ENCODE measurements around the gene DDO. TPM values are rescaled to one million over a fixed set of nuclear protein-coding genes. Genes with fewer than 3 reads are reported as not detected.
"Not testable (repeated sequence)": the region's sequence is repeated elsewhere in the genome, so short reads cannot be mapped to it uniquely, and the experiment has no call there.

Gene DDO
- total and polyA plus RNA-seq, 5 donors, result 9.2 to 19.7 (median 18.0) TPM

DNA sequence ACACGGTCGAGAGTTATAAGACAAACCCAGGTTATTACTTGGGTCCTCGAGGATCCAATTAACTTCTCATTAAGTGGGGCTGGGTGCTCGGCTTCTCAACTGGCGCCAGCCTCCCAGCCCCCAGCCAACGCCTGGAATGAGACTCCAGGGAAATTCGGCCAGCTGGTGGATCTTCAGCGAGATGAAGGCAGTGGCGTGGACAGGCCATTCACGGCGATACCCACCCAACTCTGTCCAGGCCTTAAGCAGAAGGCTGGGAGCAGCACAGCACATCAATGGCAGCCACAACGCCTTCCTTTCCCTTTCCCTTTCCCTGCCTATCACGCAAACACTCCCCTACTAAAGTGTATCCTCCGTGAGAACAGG, 58.1 kb downstream of the DDO start:
- H3K27ac ChIP-seq (ENCODE audit: low read length), result peak overlapping the region; percentile 19
- WGBS, result 44% methylated on average over 14 of the region's 14 CpGs
- H3K27me3 ChIP-seq (ENCODE audit: control insufficient read depth, insufficient read depth), result no peaks in the 10 kb centered on the region
- peaks cover 2% of the 10 kb centered on the region for H3K4me1 ChIP-seq (ENCODE audit: control insufficient read depth, insufficient read depth, low read length)
- peak overlapping the region; percentile 91 for H3K4me3 ChIP-seq (ENCODE audit: low read length)
- DNase-seq (no peak), ATAC-seq (peak; percentile 23 to 40)
- no peaks in the 10 kb centered on the region for H3K9me3 ChIP-seq (ENCODE audit: control insufficient read depth, low read length)
- intact Hi-C loops (cut with DNase I), result no loop called here

DNA sequence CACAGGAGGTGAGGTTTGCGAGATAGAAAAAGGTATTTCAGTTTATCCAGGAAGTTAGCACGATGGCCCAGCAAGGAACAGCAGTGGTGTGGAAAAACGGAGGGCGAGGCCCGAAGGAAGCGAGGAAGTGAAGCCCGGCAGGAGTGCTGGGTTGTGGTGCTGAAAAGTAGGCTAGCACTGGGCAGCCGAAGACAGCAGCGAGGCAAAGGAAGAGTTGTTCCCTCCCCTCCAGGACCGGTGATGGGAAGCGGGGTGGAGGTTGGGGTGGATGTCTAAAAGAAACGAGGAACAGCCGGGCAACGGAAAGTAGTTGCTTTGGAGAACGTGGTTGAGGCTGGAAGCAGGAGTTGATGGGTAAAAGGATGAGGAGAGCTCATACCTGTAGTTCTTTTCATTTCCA, 58.6 kb downstream of the DDO start:
- Histone ChIP-seq H3K4me1 (ENCODE audit: control insufficient read depth, insufficient read depth, low read length) (peaks cover 2% of the 10 kb centered on the region), H3K27me3 (ENCODE audit: control insufficient read depth, insufficient read depth) (no peaks in the 10 kb centered on the region), H3K4me3 (ENCODE audit: low read length) (no peak overlapping the region), H3K9me3 (ENCODE audit: control insufficient read depth, low read length) (no peaks in the 10 kb centered on the region), H3K27ac (ENCODE audit: low read length) (no peak overlapping the region)
- WGBS, result 80% methylated on average over 15 of the region's 15 CpGs
- intact Hi-C loops (cut with DNase I), result no loop called here
- no peak for DNase-seq
- no peak for ATAC-seq

DNA sequence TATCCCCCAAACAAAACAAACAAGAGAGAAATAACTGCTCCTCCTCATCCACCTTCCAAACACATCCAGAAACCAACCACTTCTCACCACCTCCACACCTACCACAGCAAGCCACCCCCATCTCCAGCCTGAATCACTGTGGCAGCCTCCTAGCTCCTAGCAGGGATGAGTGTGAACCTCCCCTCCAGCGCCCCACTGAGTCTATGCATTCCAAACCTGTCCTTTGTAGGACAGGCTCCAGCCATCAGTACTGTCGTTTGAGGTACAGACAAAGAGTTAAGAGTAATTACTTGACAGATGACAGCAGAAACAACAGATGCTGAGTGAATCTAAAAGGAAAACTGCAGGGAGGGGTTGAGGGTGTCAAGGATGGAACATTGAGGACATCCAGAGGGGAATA, 59.6 kb downstream of the DDO start:
- H3K4me1 ChIP-seq (ENCODE audit: control insufficient read depth, insufficient read depth, low read length), result peaks cover 2% of the 10 kb centered on the region
- H3K27ac ChIP-seq (ENCODE audit: low read length), result no peak overlapping the region
- ATAC-seq, result no peak
- intact Hi-C loops (cut with DNase I), result no loop called here
- H3K27me3 ChIP-seq (ENCODE audit: control insufficient read depth, insufficient read depth), result no peaks in the 10 kb centered on the region
- H3K9me3 ChIP-seq (ENCODE audit: control insufficient read depth, low read length), result no peaks in the 10 kb centered on the region
- H3K4me3 ChIP-seq (ENCODE audit: low read length), result no peak overlapping the region
- no peak for DNase-seq
- WGBS, result 76% methylated on average over 2 of the region's 2 CpGs

DNA sequence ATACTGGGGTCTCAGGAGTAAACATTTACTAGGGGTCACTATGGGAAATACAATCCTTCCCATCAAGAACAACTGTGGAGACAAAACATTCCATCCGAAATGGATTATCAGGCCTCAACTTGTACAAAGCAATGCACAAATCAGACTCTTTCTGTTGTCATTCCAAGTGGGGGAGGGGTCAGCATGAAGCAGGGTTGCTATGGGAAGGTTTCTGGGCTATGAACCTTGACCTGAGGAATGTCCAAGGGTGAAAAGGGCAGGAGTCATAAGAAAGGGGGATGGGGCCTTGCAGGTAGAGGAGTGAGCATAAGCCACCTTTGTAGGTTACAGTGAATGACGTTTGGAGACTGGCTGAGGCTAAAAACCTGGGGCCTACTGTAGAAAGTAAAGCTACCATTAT, 60.4 kb downstream of the DDO start:
- 76% methylated on average over 2 of the region's 2 CpGs for WGBS
- Histone ChIP-seq H3K4me3 (ENCODE audit: low read length) (no peak overlapping the region), H3K27me3 (ENCODE audit: control insufficient read depth, insufficient read depth) (no peaks in the 10 kb centered on the region), H3K27ac (ENCODE audit: low read length) (no peak overlapping the region), H3K4me1 (ENCODE audit: control insufficient read depth, insufficient read depth, low read length) (peaks cover 2% of the 10 kb centered on the region), H3K9me3 (ENCODE audit: control insufficient read depth, low read length) (no peaks in the 10 kb centered on the region)
- DNase-seq (no peak), ATAC-seq (no peak)
- intact Hi-C loops (cut with DNase I), result no loop called here

DNA sequence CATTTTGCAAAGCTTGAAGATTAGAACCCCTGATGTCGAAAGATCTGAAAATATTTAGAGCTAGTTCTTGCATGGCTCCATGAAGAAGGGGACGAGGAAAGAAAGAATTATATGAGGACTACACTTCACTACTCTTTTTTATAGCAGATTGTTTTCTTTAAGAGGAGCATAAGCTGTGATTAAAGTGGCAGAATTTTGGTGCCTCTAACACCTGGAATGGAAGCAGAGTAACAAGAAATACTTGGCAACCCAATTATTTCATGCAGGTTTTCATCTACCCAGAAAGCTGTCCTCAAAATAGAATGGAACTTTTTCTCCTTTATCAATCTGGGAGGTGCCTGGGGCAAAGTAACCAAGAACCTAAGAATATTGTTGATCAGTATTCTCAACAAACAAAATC, 61.2 kb downstream of the DDO start:
- DNase-seq (no peak), ATAC-seq (no peak)
- no peak overlapping the region for H3K27ac ChIP-seq (ENCODE audit: low read length)
- H3K27me3 ChIP-seq (ENCODE audit: control insufficient read depth, insufficient read depth), result no peaks in the 10 kb centered on the region
- H3K4me3 ChIP-seq (ENCODE audit: low read length), result no peak overlapping the region
- WGBS, result 81% methylated on average over 2 of the region's 2 CpGs
- intact Hi-C loops (cut with DNase I), result no loop called here
- H3K4me1 ChIP-seq (ENCODE audit: control insufficient read depth, insufficient read depth, low read length), result peaks cover 2% of the 10 kb centered on the region
- H3K9me3 ChIP-seq (ENCODE audit: control insufficient read depth, low read length), result no peaks in the 10 kb centered on the region

DNA sequence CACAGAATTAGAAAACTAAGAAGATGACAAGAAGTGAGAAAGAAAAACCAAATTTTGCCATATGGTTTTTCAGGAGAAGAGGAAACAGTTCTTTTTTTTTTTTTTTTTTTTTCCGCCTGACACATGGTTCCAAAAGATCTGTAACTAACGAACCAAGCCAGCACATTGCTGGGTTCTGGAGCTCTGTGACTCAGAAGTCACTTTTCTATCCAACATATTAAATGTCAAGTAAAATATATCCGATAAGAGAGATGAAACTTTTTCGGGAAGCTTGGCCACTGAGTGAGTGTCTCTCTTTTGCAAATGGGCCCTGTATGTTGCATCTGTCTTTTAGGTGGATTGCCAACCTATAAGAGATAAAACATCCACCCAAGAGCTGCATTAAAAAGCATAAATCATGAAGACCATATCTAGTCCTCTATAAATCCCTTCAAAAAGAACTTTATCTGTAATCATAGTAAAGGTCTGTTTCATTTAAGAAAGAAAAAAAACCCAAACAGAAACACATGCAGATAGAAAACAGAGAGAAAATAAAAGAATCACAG, 61.8 kb downstream of the DDO start:
- Histone ChIP-seq H3K27me3 (ENCODE audit: control insufficient read depth, insufficient read depth) (no peaks in the 10 kb centered on the region), H3K4me3 (ENCODE audit: low read length) (no peak overlapping the region), H3K9me3 (ENCODE audit: control insufficient read depth, low read length) (no peaks in the 10 kb centered on the region), H3K27ac (ENCODE audit: low read length) (no peak overlapping the region), H3K4me1 (ENCODE audit: control insufficient read depth, insufficient read depth, low read length) (peaks cover 2% of the 10 kb centered on the region)
- peak in 1 of 2 donors; percentile 26 for ATAC-seq
- intact Hi-C loops (cut with DNase I), result no loop called here
- DNase-seq, result no peak
- WGBS, result 57% methylated on average over 4 of the region's 4 CpGs

DNA sequence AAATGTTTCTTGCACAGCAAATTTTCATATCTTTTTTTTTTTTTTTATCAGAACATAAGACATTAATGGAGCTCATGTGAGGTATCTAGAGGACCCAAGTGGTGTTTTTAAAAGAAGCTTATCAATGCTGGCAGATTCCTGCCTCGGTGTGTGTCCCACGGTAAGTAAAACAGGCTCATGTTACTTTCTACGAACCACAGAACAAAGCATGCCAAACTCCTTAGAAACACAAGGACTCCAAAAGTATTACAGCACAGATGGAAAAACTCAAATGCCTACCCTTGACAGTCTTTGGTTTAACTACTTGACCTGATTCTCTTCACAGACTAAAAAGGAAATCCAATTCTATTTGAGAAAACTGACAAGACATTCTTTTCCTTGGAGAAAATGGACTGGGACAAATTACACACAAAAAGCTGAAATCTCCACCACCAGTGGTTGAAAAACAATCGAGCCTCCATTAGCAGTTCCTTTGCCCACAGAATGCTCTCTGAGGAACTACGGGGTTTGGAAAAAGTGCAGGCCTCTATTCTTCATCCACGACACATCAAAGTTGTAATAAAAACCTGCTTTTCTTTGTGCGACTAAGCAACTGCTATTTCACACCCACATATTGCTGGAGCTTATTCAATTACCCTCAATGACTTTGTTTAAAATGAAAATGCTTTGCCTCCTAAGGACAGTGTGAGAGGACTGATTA, 62.7 kb downstream of the DDO start:
- H3K27ac ChIP-seq (ENCODE audit: low read length), result no peak overlapping the region
- H3K4me3 ChIP-seq (ENCODE audit: low read length), result no peak overlapping the region
- ATAC-seq, result peak in 1 of 2 donors; percentile 17
- no peaks in the 10 kb centered on the region for H3K9me3 ChIP-seq (ENCODE audit: control insufficient read depth, low read length)
- no peak for DNase-seq
- 35% methylated on average over 7 of the region's 7 CpGs for WGBS
- H3K4me1 ChIP-seq (ENCODE audit: control insufficient read depth, insufficient read depth, low read length), result peaks cover 2% of the 10 kb centered on the region
- intact Hi-C loops (cut with DNase I), result no loop called here
- H3K27me3 ChIP-seq (ENCODE audit: control insufficient read depth, insufficient read depth), result no peaks in the 10 kb centered on the region

DNA sequence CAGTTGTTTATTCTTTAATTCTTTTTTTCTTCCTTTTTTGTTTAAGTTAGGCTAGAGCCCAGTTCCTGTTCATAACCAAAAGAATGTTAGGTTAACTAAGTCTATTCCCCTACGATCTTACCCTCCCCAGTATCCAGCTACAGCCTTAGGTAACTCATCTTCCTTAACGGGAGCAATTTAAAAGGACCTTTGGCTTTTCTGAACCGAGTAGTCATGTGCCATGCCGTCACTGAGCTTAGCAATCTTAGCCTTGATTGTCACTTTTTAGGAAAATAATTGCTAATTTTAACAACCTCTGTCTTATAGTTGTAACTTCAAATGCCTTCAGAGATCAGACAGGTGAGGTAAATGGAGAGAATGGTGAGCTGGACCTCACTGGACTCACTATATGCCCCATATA, 63.4 kb downstream of the DDO start:
- intact Hi-C loops (cut with DNase I), result no loop called here

DNA sequence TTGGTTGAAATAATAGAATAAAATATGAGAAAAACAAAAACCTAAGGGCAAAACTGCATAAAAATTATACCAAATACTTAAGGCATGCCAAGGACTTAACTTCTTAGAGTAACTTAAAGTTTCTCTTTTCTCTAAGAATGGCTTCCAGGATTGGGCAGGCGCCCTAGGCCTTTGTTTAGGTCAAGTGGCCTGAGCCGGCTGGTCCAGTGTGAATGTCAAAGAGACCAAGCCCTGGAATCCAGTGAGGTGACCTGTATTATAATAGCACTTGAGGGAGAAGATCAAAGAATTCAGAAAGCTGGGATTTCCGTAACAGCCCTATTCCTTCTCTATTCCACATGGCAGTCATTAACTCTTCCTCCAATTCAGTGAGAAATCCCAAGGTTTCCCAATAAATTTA, 63.8 kb downstream of the DDO start:
- no peaks in the 10 kb centered on the region for H3K4me1 ChIP-seq (ENCODE audit: control insufficient read depth, insufficient read depth, low read length)
- no peak overlapping the region for H3K4me3 ChIP-seq (ENCODE audit: low read length)
- ATAC-seq (no peak), DNase-seq (no peak)
- H3K9me3 ChIP-seq (ENCODE audit: control insufficient read depth, low read length), result no peaks in the 10 kb centered on the region
- H3K27ac ChIP-seq (ENCODE audit: low read length), result no peak overlapping the region
- WGBS, result 88% methylated on average over 3 of the region's 3 CpGs
- intact Hi-C loops (cut with DNase I), result no loop called here
- H3K27me3 ChIP-seq (ENCODE audit: control insufficient read depth, insufficient read depth), result no peaks in the 10 kb centered on the region

More for the DNA sequence above, 63.4 kb downstream of the DDO start:
- DNase-seq, result no peak
- ATAC-seq, result no peak
- Histone ChIP-seq H3K9me3 (ENCODE audit: control insufficient read depth, low read length) (no peaks in the 10 kb centered on the region), H3K4me1 (ENCODE audit: control insufficient read depth, insufficient read depth, low read length) (peaks cover 2% of the 10 kb centered on the region), H3K4me3 (ENCODE audit: low read length) (no peak overlapping the region), H3K27me3 (ENCODE audit: control insufficient read depth, insufficient read depth) (no peaks in the 10 kb centered on the region), H3K27ac (ENCODE audit: low read length) (no peak overlapping the region)
- WGBS, result 78% methylated on average over 4 of the region's 4 CpGs

DNA sequence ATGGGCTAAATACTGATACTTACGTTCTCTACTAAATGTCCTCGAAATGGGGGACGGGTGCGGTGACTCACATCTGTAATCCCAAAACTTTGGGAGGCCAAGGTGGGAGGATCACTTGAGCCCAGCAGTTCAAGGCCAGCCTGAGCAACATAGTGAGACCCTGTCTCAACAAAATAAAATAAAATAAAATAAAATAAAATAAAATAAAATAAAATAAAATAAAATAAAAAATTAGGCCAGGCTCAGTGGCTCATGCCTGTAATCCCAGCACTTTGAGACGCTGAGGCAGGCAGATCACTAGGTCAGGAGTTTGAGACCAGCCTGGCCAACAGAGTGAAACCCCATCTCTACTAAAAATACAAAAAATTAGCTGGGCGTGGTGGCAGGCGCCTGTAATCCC, 64.8 kb downstream of the DDO start:
- H3K4me1 ChIP-seq (ENCODE audit: control insufficient read depth, insufficient read depth, low read length); H3K9me3 ChIP-seq (ENCODE audit: control insufficient read depth, low read length); ATAC-seq; DNase-seq; H3K27me3 ChIP-seq (ENCODE audit: control insufficient read depth, insufficient read depth); H3K4me3 ChIP-seq (ENCODE audit: low read length); H3K27ac ChIP-seq (ENCODE audit: low read length); intact Hi-C loops (cut with DNase I): not testable (repeated sequence)
- 95% methylated on average over 7 of the region's 7 CpGs for WGBS

DNA sequence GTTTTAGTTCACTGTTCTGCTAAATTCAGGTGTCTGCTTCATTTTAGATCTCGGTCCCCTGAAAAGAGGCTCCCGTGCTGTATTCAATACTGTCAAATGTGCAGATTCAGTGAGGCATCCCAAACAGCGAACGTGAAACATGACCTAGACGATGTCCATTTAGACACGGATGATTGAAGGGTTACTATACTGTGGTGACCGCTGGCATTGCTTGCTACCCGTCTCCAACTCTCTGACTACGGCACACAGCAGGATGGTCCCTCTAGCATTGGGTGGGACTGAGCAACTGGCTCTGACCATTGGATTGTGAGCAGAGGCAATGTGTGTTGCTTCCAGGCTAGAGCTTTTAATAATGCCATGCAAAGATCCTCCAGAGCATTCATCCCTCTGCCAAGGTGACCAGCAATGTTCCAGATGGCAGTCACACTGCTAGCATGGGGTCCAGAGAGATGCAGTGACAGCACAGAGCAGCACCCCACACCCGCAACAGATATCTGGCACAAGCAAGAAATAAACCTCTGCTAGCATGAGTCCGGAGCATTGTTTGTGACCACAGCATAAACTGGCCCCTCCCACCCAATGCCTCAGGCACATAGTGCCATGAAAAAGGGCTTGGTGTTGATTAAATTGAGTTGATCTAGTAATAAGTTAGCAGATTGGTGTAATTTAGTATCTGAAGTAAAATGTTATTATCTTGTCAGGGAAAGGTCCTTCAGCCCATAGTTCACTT, 66.2 kb downstream of the DDO start:
- no peak for DNase-seq
- ATAC-seq, result no peak
- H3K27me3 ChIP-seq (ENCODE audit: control insufficient read depth, insufficient read depth), result no peaks in the 10 kb centered on the region
- intact Hi-C loops (cut with DNase I), result no loop called here
- H3K4me1 ChIP-seq (ENCODE audit: control insufficient read depth, insufficient read depth, low read length), result no peaks in the 10 kb centered on the region
- no peak overlapping the region for H3K27ac ChIP-seq (ENCODE audit: low read length)
- H3K9me3 ChIP-seq (ENCODE audit: control insufficient read depth, low read length), result no peaks in the 10 kb centered on the region
- WGBS, result 90% methylated on average over 11 of the region's 11 CpGs
- H3K4me3 ChIP-seq (ENCODE audit: low read length), result no peak overlapping the region
